OCI-LY7 (cell line): ENCODE measurements around the gene ZNF175. TPM values are rescaled to one million over a fixed set of nuclear protein-coding genes. Genes with fewer than 3 reads are reported as not detected.

ENCODE experiments used
- BruUV-seq: library from RNA; stranded (reverse); fragments of 400-500 nt; replicated peaks from 2 replicates; lab custom pipeline; 2021; lab: Mats Ljungman, UMichigan
- CTCF ChIA-PET: fragments of 300-600 bp; sonication (Branson Sonifier 250); formaldehyde crosslinking; loops from one replicate; lab custom pipeline; 2022; ENCODE audit warnings: antibody characterized with exemption; ENCODE audit not compliant: unreplicated experiment; lab: Charles Lee
- POLR2A ChIA-PET: fragments of 300-600 bp; sonication (Branson Sonifier 250); formaldehyde crosslinking; loops from one replicate; lab custom pipeline; 2022; ENCODE audit warnings: antibody characterized with exemption; lab: Charles Lee
- DNase-seq: peaks from one replicate; pipeline ENCODE4 v3.0.0-alpha.2; 2015; ENCODE audit warnings: low spot score
- H2AFZ ChIP-seq: fragments of 200-600 bp; sonication (generic), shearing (Covaris generic); 2 replicates; pipeline ENCODE4 v1.6.1; 2014; ENCODE audit warnings: mild to moderate bottlenecking, antibody characterized with exemption, low read length, moderate library complexity
- H3K27ac ChIP-seq: fragments of 200-600 bp; sonication (generic); 2 replicates; pipeline ENCODE4 v1.5.1; 2014; ENCODE audit warnings: mixed run types, low read depth, mild to moderate bottlenecking, moderate library complexity, low read length, inconsistent platforms; ENCODE audit not compliant: poor library complexity, severe bottlenecking
- H3K36me3 ChIP-seq: fragments of 200-600 bp; sonication (generic); 2 replicates; pipeline ENCODE4 v1.6.1; 2014; ENCODE audit warnings: mild to moderate bottlenecking, antibody characterized with exemption, low read length, moderate library complexity, mixed read lengths; ENCODE audit not compliant: insufficient read depth
- H3K4me1 ChIP-seq: fragments of 200-600 bp; sonication (generic); 2 replicates; pipeline ENCODE4 v1.5.1; 2014; ENCODE audit warnings: mild to moderate bottlenecking, low read length; ENCODE audit not compliant: insufficient read depth, poor library complexity, severe bottlenecking
- H3K4me2 ChIP-seq: fragments of 200-600 bp; sonication (generic); 2 replicates; pipeline ENCODE4 v1.6.1; 2014; ENCODE audit warnings: mild to moderate bottlenecking, low read length
- H3K4me3 ChIP-seq: fragments of 200-600 bp; sonication (generic); 2 replicates; pipeline ENCODE4 v1.5.1; 2014; ENCODE audit warnings: mild to moderate bottlenecking, low read depth, low read length; ENCODE audit not compliant: poor library complexity, severe bottlenecking
- H3K79me2 ChIP-seq: fragments of 200-600 bp; sonication (generic); 2 replicates; pipeline ENCODE4 v1.6.1; 2016; ENCODE audit warnings: low read depth, mild to moderate bottlenecking, low read length, moderate library complexity, mixed read lengths; ENCODE audit not compliant: insufficient read depth
- H3K9me2 ChIP-seq: fragments of 200-600 bp; sonication (generic); 2 replicates; pipeline ENCODE4 v1.6.1; 2016; ENCODE audit warnings: mild to moderate bottlenecking, low read length, mixed read lengths; ENCODE audit not compliant: insufficient read depth
- H3K9me3 ChIP-seq: fragments of 200-600 bp; sonication (generic); 2 replicates; pipeline ENCODE4 v1.6.1; 2014; ENCODE audit warnings: mild to moderate bottlenecking, mixed run types, low read length, mixed read lengths
- H4K20me1 ChIP-seq: fragments of 200-600 bp; sonication (generic); 2 replicates; pipeline ENCODE4 v1.6.1; 2014; ENCODE audit warnings: mild to moderate bottlenecking, antibody characterized with exemption, low read length, moderate library complexity, mixed read lengths; ENCODE audit not compliant: insufficient read depth
- CTCF ChIP-seq: fragments of 200-600 bp; sonication (generic); conservative IDR thresholded peaks from 2 replicates; pipeline ENCODE4 v1.5.1; 2014; ENCODE audit warnings: mild to moderate bottlenecking, antibody characterized with exemption, low read length, moderate library complexity, mixed read lengths
- EZH2phosphoT487 ChIP-seq: fragments of 200-600 bp; sonication (generic); IDR thresholded peaks from 2 replicates; pipeline ENCODE4 v1.6.1; 2018; ENCODE audit warnings: low read depth, borderline replicate concordance, mild to moderate bottlenecking, mixed run types, antibody characterized with exemption, low read length, moderate library complexity, mixed read lengths
- intact Hi-C: fragments of 100-400 bp; cut with micrococcal nuclease; formaldehyde crosslinking; loops from one replicate; pipeline ENCODE4 v1.10.0; 2022; ENCODE audit not compliant: unreplicated experiment
- total RNA-seq, 2 experiments: library from RNA; depleted of rRNA in 1 of 2; stranded (reverse); fragments of >200 nt in 1 of 2; shearing (Covaris generic) in 1 of 2; gene quantifications; 2 replicates each; pipeline ENCODE4 v1.2.3, GENCODE V29; 2014 to 2022

ZNF175 gene
- total RNA-seq, 2 experiments from 2014 or later: 3.5 to 10.4 TPM

- Histone ChIP-seq H3K27ac (no peak overlapping the region), H3K79me2 (no peaks in the 10 kb centered on the region), H3K4me2 (no peak overlapping the region), H3K9me2 (no peaks in the 10 kb centered on the region), H3K9me3 (no peaks in the 10 kb centered on the region), H3K4me1 (peaks cover 8% of the 10 kb centered on the region), H2AFZ (no peak overlapping the region), H3K4me3 (no peak overlapping the region), H4K20me1 (no peaks in the 10 kb centered on the region), H3K36me3 (peaks cover 42% of the 10 kb centered on the region)
- intact Hi-C loops: no loop called here
- CTCF ChIA-PET: no interaction called here
- no TSS peak for BruUV-seq
- POLR2A ChIA-PET: no interaction called here
- no peak for TF ChIP-seq CTCF
- TF ChIP-seq EZH2phosphoT487: no peak
- DNase-seq: no peak
Observed at GRCh38 chr19:51589511-51589910, 18.4 kb downstream of the ZNF175 start.

GRCh38 chr19:51590441-51590840 is 19.4 kb downstream of the ZNF175 start:
- no peaks in the 10 kb centered on the region for H3K9me2 ChIP-seq
- intact Hi-C loops: no loop called here

More at GRCh38 chr19:51590441-51590840, 19.4 kb downstream of the ZNF175 start:
- ChIA-PET POLR2A (no interaction called here), CTCF (no interaction called here)
- Histone ChIP-seq H2AFZ (no peak overlapping the region), H4K20me1 (no peaks in the 10 kb centered on the region), H3K27ac (no peak overlapping the region), H3K79me2 (no peaks in the 10 kb centered on the region), H3K36me3 (peaks cover 33% of the 10 kb centered on the region), H3K4me2 (no peak overlapping the region), H3K4me1 (peaks cover 15% of the 10 kb centered on the region), H3K9me3 (no peaks in the 10 kb centered on the region), H3K4me3 (no peak overlapping the region)
- BruUV-seq: no TSS peak
- TF ChIP-seq CTCF (no peak), EZH2phosphoT487 (no peak)
- DNase-seq: no peak
